GM19099 (cell line): ENCODE measurements around the gene ZNF304.
A peak's percentile ranks its signal among the peaks of the same experiment; 100 is the strongest.

ENCODE experiments used
- POLR2A ChIP-seq: IDR thresholded peaks from 3 replicates; pipeline ENCODE4 v1.6.1; 2011; ENCODE audit warnings: low read depth; ENCODE audit not compliant: insufficient read length; ENCODE audit errors: extremely low read depth

Gene ZNF304

DNA sequence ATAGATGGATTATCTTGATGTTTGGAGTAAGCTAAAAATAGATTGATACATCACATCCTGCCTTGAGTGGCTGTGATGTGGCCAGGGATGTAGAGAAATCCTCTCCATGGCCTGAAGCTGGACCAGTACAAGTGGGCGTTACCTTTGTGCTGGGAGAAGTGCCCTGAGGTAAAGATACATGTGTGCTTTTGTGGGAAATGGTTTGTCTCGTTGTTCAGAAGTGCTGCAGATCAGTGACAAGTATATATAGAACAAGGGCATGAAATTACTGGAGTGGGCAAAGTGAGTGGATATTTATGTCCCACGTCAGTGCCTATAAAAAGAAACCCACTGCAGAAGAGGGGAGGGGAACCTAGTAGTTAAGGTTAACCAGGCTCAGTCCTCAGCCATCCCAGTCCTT, 12.2 kb upstream of the ZNF304 start:
- no peak for TF ChIP-seq POLR2A

DNA sequence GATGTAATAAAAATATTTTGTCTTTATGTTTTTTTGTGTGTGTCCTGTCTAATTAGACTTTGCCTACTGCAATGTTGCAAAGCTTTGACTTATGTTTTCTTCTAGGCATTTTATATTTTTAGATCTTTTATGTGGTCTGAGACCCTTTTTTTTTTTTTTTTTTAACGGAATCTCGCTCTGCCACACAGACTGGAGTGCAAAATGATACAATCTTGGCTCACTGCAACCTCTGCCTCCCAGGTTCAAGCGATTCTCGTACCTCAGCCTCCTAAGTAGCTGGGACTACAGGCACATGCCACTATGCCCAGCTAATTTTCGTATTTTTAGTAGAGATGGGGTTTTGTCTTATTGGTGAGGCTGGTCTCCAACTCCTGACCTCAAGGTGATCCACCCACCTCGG, 8.5 kb upstream of the ZNF304 start:
- TF ChIP-seq POLR2A = no peak

DNA sequence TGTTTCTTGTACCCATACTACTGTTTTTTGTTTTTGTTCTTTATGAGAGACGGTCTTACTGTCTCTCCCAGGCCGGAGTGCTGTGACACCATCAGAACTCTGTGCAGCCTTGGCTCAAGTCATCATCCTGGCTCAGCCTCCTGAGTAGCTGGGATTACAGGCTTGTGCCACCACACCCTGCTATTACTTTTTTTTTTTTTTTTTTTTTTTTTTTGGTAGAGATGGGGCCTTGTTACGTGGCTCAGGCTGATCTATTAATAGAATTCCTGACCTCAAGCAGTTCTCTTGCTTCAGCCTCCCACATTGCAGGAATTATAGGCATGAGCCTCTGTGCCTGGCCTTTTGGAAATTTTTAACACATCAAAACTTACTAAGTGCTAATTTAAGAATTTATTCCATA, 2.9 kb upstream of the ZNF304 start:
- TF ChIP-seq POLR2A = no peak

DNA sequence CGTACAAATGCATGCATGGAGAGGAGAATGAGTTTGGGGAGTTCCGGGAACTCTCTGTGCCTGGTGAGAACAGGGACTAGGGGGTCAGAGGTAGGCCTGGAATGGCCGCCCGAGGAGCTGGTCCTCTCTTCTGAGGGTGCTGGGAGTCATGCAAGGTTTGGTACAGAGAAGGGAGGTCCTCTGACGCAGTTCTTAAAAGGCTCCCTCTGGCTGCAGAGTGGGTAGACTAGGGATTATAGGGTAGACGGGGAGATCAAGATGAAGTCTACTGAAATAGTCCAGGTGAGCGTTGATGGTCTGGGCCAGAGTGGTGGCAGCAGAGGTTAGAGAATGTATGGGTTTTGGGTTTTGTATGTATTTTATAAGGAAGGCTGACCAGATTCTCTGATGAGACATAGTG, 796 bp downstream of the ZNF304 start:
- no peak for TF ChIP-seq POLR2A

- TF ChIP-seq POLR2A = no peak
Measured at GRCh38 chr19:57355916-57356315, 4.8 kb downstream of the ZNF304 start.

DNA sequence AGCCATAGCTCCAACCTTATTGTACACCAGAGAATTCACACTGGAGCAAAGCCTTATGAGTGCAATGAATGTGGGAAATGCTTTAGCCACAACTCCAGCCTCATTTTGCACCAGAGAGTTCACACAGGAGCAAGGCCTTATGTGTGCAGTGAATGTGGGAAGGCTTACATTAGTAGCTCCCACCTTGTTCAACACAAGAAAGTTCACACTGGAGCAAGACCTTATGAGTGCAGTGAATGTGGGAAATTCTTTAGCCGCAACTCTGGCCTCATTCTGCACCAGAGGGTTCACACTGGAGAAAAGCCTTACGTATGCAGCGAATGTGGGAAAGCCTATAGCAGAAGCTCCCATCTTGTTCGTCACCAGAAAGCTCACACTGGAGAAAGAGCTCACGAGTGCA, 6.3 kb downstream of the ZNF304 start:
- TF ChIP-seq POLR2A = no peak

DNA sequence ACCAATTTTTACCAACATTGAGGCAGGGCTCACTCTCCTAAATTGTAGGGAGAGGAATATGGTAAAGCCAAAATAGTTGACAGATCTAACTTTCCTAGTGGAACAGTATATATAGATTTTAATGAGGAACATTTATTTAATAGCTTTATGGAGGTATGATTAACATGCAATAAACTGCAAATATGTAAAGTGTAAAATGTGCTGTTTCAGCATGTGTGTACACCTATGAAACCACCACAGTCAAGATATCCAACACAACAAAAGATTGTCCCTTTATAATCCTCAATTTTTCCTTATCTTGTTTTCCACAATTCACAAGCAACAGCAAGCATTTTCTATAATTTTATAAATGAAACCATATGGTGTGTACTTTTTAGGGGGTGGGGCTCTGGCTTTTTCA, 8.2 kb downstream of the ZNF304 start:
- no peak for TF ChIP-seq POLR2A

DNA sequence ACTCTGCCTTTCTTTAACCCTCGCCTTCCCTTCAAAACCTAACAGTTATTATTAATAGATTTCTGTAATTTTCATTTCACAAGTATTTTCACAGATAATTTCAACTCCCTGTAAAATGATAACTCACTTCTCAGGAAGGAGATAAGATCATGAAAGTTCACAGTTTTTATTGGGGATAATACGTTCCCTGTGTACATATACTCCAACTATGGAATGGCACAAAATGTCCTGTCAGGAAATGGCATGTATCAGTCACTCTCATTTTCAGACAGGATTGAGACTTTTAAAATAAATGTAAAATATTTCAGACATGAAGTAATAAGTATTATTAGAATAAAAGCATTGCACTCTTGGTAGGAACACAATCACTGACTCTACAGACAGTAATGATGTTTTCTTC, 11.3 kb downstream of the ZNF304 start:
- TF ChIP-seq POLR2A = no peak

DNA sequence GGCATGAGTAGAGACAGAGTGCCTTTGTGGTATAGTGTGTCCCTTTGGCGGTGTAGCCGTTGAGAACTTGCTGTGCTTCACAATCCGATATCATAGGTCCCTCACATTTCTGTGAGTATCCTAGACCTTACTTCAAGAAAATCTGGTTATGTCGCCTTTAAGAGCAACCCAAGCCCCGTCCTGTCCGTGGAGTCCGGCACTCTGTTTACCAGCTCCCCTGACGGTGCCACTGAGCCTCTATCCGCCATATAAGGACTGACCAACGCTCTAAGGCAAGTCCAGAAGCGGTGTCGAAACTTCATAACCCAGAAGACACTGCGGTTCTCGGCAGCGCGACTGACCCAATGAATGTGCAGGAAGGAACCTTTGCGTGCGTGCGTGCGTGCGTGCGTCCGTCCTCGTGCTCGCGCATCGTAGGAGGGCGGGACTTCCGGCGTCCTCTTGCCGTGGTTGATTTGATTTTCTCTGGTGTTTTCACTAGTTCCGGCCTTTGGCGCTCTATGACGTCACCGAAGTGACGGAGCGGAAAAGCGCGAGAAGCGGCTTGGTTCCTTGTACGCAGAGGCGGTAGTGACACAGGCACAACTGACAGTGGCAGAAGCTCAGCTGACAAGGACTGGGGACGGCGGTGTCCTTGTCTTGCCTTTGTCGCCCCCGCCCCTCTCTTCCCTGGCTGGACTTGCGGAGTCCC, 12.1 kb downstream of the ZNF304 start, which contains the start of the genes TRAPPC2B and ZNF547:
TSS of gene TRAPPC2B (plus strand) at position 555 of the 691 bp plus-strand sequence. CDS start 1,283 bp downstream, outside the sequence.
TSS of gene ZNF547 (plus strand) at position 555 of the 691 bp plus-strand sequence. CDS start 5,005 bp downstream, outside the sequence.
- TF ChIP-seq POLR2A = peak; percentile 72

DNA sequence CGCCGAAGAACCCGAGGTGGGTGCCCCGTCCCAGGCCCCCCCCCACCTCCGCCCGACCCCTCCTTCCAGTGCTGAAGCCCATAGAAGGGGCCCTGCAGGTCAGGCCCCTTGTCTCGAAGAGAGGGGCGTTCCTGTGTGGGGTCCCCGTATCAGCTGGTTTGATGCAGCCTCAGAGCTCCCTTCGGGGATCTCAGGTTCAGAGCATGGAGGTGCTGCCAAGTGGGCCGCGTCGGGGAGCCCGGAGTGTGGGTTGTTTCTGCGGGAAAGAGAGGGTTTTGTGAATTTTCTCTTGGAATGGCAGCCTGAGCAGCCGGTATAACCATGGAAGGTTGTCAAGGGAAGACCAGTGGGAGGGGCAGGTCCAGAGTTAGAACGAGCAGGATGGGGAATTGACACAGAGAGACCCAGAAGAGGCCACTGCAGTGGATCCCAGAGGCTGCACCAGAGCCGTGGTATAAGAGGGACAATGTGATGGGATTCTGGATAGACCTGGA, 12.7 kb downstream of the ZNF304 start:
- no peak for TF ChIP-seq POLR2A

DNA sequence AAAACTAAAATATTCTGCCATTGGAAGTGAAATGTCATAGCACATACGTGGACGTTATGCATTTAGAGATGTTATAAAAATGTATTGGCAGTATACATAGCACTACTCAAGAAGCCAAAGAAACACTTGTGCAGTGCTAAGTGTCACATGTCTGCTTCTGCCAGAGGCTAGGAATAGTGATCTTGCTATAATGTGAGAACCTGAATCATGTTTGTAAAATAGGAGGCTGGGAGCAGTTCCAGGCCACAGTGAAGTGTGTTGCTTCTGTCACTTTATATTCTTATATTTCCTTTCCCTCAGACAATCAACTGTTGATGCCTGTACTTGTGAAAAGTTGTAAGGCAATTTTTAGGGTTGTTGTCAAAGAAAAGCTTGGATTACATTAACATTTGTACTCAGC, 15.7 kb downstream of the ZNF304 start:
- TF ChIP-seq POLR2A = no peak

DNA sequence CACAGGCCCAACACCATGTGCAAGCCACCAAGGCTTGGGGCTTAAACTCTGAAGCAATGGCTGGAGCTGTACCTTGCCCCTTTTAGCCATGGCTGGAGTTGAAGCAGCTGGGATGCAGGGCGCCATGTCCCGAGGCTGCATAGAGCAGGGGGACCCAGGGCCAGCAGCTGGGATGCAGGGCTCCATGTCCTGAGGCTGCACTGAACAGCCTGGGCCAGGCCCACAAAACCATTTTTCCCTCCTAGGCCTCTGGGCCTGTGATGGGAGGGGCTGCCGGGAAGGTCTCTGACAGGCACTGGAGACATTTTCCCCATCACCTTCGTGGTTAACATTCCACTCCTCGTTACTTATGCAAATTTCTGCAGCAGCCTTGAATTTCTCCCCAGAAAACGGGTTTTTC, 23.1 kb downstream of the ZNF304 start:
- TF ChIP-seq POLR2A = no peak

DNA sequence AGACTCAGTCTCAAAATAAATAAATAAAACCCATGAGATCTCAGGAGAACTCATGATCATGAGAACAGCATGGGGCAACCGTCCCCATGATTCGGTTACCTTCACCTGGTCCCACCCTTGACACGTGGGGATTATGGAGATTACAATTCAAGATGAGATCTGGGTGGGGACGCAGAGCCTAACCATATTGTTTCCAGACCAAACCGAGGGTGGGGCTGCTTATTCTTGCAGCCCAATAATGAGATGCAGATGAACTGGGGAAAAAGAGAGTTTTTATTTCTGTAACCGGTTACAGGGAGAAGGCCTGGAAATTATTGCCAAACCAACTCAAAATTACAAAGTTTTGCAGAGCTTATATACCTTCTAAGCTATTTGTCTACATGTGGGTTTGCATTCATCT, 25.1 kb downstream of the ZNF304 start:
- TF ChIP-seq POLR2A = no peak

DNA sequence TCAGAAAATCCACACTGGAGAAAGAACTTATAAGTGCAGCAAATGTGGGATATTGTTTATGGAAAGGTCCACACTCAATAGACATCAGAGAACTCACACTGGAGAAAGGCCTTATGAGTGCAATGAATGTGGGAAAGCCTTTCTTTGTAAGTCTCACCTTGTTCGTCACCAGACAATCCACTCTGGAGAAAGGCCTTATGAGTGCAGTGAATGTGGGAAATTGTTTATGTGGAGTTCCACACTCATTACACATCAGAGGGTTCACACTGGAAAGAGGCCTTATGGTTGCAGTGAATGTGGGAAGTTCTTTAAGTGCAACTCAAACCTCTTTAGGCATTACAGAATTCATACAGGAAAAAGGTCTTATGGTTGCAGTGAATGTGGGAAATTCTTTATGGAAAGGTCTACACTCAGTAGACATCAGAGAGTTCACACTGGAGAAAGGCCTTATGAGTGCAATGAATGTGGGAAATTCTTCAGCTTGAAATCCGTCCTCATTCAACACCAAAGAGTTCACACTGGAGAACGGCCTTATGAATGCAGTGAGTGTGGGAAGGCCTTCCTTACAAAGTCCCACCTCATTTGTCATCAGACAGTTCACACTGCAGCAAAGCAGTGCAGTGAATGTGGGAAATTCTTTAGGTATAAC, 26.6 kb downstream of the ZNF304 start:
- TF ChIP-seq POLR2A = no peak

- no peak for TF ChIP-seq POLR2A
Measured at GRCh38 chr19:57380923-57381322, 29.9 kb downstream of the ZNF304 start.

- TF ChIP-seq POLR2A = no peak
Measured at GRCh38 chr19:57382806-57383488, 31.9 kb downstream of the ZNF304 start.
